Thyroid gland (tissue), 4 donors: ENCODE results near the gene CTSE. TPM values are rescaled to one million over a fixed set of nuclear protein-coding genes. Genes with fewer than 3 reads are reported as not detected.

Experiments used
- DNase-seq, 2 donors: peaks; one replicate each; pipeline ENCODE4 v3.0.0-alpha.2; 2019
- H3K27ac ChIP-seq, 3 donors: fragments of 200-600 bp; sonication (generic); 1 replicate in 2 of 3; 2 replicates in 1 of 3; pipeline ENCODE4 v1.5.1; 2016 to 2019; ENCODE audit warnings: mild to moderate bottlenecking in 1 of 3, moderate library complexity in 1 of 3
- H3K27me3 ChIP-seq: fragments of 200-600 bp; sonication (generic); one replicate; pipeline ENCODE4 v1.5.1; 2019
- H3K36me3 ChIP-seq, 2 donors: fragments of 200-600 bp; sonication (generic); one replicate each; pipeline ENCODE4 v1.5.1; 2016 to 2019
- H3K4me1 ChIP-seq, 2 donors: fragments of 200-600 bp; sonication (generic); one replicate each; pipeline ENCODE4 v1.5.1; 2017 to 2019
- H3K4me3 ChIP-seq, 3 donors: fragments of 200-600 bp; sonication (generic); replicated peaks in 1 of 3; 1 replicate in 2 of 3; 2 replicates in 1 of 3; pipeline ENCODE4 v1.5.1; 2016; ENCODE audit warnings: mild to moderate bottlenecking in 1 of 3
- H3K9me3 ChIP-seq: fragments of 200-600 bp; sonication (generic); one replicate; pipeline ENCODE4 v1.5.1; 2017
- POLR2A ChIP-seq, 2 donors: fragments of 450-650 bp; IDR thresholded peaks; one replicate each; pipeline ENCODE4 v1.6.1; 2017; ENCODE audit warnings: antibody characterized with exemption in 2 of 2, mild to moderate bottlenecking in 2 of 2, moderate library complexity in 1 of 2
- WGBS, 2 donors: methylation state at CpG; one replicate each; pipeline ENCODE4 v1.1.5; 2017; 5-methylcytosine and 5-hydroxymethylcytosine counted together
- intact Hi-C: fragments of 100-400 bp; cut with DNase I; formaldehyde crosslinking; loops from one replicate; pipeline ENCODE4 v1.15.1; 2023
- total RNA-seq, 4 donors: library from RNA; depleted of rRNA; stranded (reverse); fragments of >200 nt; gene quantifications; one replicate each; pipeline ENCODE4 v1.2.3, GENCODE V29; 2016
- TF ChIP-seq, protein P1 (sequence below), 6 experiments: fragments of 200-600 bp in 3 of 6; fragments of 450-650 bp in 3 of 6; sonication (generic) in 3 of 6; IDR thresholded peaks; one replicate each; pipeline ENCODE4 v1.5.1; 2016 to 2019; ENCODE audit warnings: antibody characterized with exemption in 6 of 6, mild to moderate bottlenecking in 2 of 6, inconsistent platforms in 1 of 6, moderate library complexity in 1 of 6

Gene CTSE
- total RNA-seq, 4 donors from 2014 or later: 3.6 to 38.2 (median 19.0) TPM

GRCh38 chr1:206050655-206051235 is 27.1 kb upstream of the CTSE start:
- no peaks in the 10 kb centered on the region for H3K27me3 ChIP-seq
- peak; percentile 47 to 60 for DNase-seq
- H3K4me1 ChIP-seq: peaks cover 37 to 47% of the 10 kb centered on the region in 2 donors
- intact Hi-C loops: no loop called here
- TF ChIP-seq POLR2A (IDR thresholded peaks at IDR 0.05): no peak
- no peak overlapping the region for H3K4me3 ChIP-seq
- H3K36me3 ChIP-seq: no peaks in the 10 kb centered on the region
- H3K27ac ChIP-seq: peak overlapping the region in 1 of 3 donors; percentile 10
- WGBS, 2 donors: 53 to 56% methylated on average over 6 of the region's 6 CpGs
- H3K9me3 ChIP-seq: no peaks in the 10 kb centered on the region

- Histone ChIP-seq H3K27ac (peak overlapping the region in 1 of 3 donors; percentile 13), H3K4me3 (no peak overlapping the region), H3K4me1 (peaks cover 40 to 47% of the 10 kb centered on the region in 2 donors), H3K9me3 (no peaks in the 10 kb centered on the region), H3K36me3 (no peaks in the 10 kb centered on the region), H3K27me3 (no peaks in the 10 kb centered on the region)
- TF ChIP-seq, protein P1, sequence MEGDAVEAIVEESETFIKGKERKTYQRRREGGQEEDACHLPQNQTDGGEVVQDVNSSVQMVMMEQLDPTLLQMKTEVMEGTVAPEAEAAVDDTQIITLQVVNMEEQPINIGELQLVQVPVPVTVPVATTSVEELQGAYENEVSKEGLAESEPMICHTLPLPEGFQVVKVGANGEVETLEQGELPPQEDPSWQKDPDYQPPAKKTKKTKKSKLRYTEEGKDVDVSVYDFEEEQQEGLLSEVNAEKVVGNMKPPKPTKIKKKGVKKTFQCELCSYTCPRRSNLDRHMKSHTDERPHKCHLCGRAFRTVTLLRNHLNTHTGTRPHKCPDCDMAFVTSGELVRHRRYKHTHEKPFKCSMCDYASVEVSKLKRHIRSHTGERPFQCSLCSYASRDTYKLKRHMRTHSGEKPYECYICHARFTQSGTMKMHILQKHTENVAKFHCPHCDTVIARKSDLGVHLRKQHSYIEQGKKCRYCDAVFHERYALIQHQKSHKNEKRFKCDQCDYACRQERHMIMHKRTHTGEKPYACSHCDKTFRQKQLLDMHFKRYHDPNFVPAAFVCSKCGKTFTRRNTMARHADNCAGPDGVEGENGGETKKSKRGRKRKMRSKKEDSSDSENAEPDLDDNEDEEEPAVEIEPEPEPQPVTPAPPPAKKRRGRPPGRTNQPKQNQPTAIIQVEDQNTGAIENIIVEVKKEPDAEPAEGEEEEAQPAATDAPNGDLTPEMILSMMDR (IDR thresholded peaks at IDR 0.05): no peak
- no peak for TF ChIP-seq POLR2A (IDR thresholded peaks at IDR 0.05)
- DNase-seq: no peak
- intact Hi-C loops: no loop called here
- 83 to 88% methylated on average over 3 of the region's 3 CpGs for WGBS, 2 donors
Measured at GRCh38 chr1:206049919-206050600, 26.4 kb upstream of the CTSE start.

- no peak for DNase-seq
- Histone ChIP-seq H3K27ac (peak overlapping the region in 1 of 3 donors; percentile 35), H3K27me3 (no peaks in the 10 kb centered on the region), H3K9me3 (no peaks in the 10 kb centered on the region), H3K4me1 (peaks cover 40 to 47% of the 10 kb centered on the region in 2 donors), H3K4me3 (no peak overlapping the region), H3K36me3 (no peaks in the 10 kb centered on the region)
- intact Hi-C loops: no loop called here
- TF ChIP-seq POLR2A (IDR thresholded peaks at IDR 0.05): no peak
- TF ChIP-seq, protein P1 (IDR thresholded peaks at IDR 0.05): no peak
Measured at GRCh38 chr1:206049293-206049692, 25.6 kb upstream of the CTSE start.

- intact Hi-C loops: no loop called here
- no peaks in the 10 kb centered on the region for H3K27me3 ChIP-seq
- H3K27ac ChIP-seq: peak overlapping the region; percentile 18 to 66 (median 65)
- H3K4me1 ChIP-seq: peaks cover 40 to 47% of the 10 kb centered on the region in 2 donors
- 35 to 48% methylated on average over 6 of the region's 6 CpGs for WGBS, 2 donors
- no peak for TF ChIP-seq POLR2A (IDR thresholded peaks at IDR 0.05)
- TF ChIP-seq, protein P1 (IDR thresholded peaks at IDR 0.05): no peak
- peak; percentile 58 to 68 for DNase-seq
- H3K36me3 ChIP-seq: no peaks in the 10 kb centered on the region
- H3K9me3 ChIP-seq: no peaks in the 10 kb centered on the region
- no peak overlapping the region for H3K4me3 ChIP-seq
Measured at GRCh38 chr1:206048582-206048981, 24.9 kb upstream of the CTSE start.

DNA sequence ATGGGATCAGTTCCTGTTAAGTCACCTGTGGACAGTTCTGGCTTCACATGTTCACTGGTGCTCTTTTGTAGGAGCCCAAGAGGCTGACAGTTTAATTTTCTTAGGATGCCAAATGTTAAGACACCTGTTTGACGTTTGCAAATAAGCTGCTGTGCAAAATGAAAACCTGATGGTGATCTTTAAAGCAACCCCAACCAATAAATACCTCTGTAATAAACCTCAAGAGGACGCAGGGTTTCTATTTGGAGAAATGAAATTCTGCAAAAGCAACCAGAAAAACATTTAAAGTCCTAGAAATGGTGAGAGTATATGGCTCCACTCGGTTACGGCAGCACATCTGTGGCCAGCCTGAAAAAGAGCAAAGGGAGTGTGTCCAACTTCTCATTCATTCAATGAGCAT is 23.6 kb upstream of the CTSE start:
- no peak overlapping the region for H3K4me3 ChIP-seq
- DNase-seq: no peak
- intact Hi-C loops: no loop called here
- TF ChIP-seq, protein P1 (IDR thresholded peaks at IDR 0.05): no peak
- no peak for TF ChIP-seq POLR2A (IDR thresholded peaks at IDR 0.05)
- H3K36me3 ChIP-seq: no peaks in the 10 kb centered on the region
- peaks cover 40 to 43% of the 10 kb centered on the region in 2 donors for H3K4me1 ChIP-seq
- H3K9me3 ChIP-seq: no peaks in the 10 kb centered on the region
- H3K27ac ChIP-seq: no peak overlapping the region
- WGBS, 2 donors: 58 to 61% methylated on average over 4 of the region's 4 CpGs
- no peaks in the 10 kb centered on the region for H3K27me3 ChIP-seq
